ENCODE measurements around the gene NAPEPLD. TPM values are rescaled to one million over a fixed set of nuclear protein-coding genes. Genes with fewer than 3 reads are reported as not detected.
"Not testable (repeated sequence)": the region's sequence is repeated elsewhere in the genome, so short reads cannot be mapped to it uniquely, and the experiment has no call there.

The NAPEPLD gene
- total RNA-seq, 2 donors from 2014 or later, result 9.6 to 14.3 TPM

- intact Hi-C loops (cut with DNase I), result no loop called here
- no peak for DNase-seq (ENCODE audit: low spot score)
These were observed 895 bp upstream of the NAPEPLD start for GRCh38 chr7:103149808-103150180.

- intact Hi-C loops (cut with DNase I), result no loop called here
These were observed 537 bp downstream of the NAPEPLD start for GRCh38 chr7:103148131-103148993.

GRCh38 chr7:103144754-103145153, 4.1 kb downstream of the NAPEPLD start:
- intact Hi-C loops (cut with DNase I), result not testable (repeated sequence)

More at GRCh38 chr7:103148131-103148993, 537 bp downstream of the NAPEPLD start:
- no peak for DNase-seq (ENCODE audit: low spot score)

GRCh38 chr7:103143868-103144267, 5.0 kb downstream of the NAPEPLD start:
- no peak for DNase-seq (ENCODE audit: low spot score)
- intact Hi-C loops (cut with DNase I), result no loop called here

More at GRCh38 chr7:103144754-103145153, 4.1 kb downstream of the NAPEPLD start:
- not testable (repeated sequence) for DNase-seq (ENCODE audit: low spot score)

GRCh38 chr7:103142494-103142893, 6.4 kb downstream of the NAPEPLD start:
- intact Hi-C loops (cut with DNase I), result no loop called here
- DNase-seq (ENCODE audit: low spot score), result no peak

GRCh38 chr7:103141753-103142404, 7.0 kb downstream of the NAPEPLD start:
- no peak for DNase-seq (ENCODE audit: low spot score)
- intact Hi-C loops (cut with DNase I), result no loop called here

- no peak for DNase-seq (ENCODE audit: low spot score)
- intact Hi-C loops (cut with DNase I), result no loop called here
These were observed 8.2 kb downstream of the NAPEPLD start for GRCh38 chr7:103140685-103141084.

- intact Hi-C loops (cut with DNase I), result no loop called here
- DNase-seq (ENCODE audit: low spot score), result no peak
These were observed 8.8 kb downstream of the NAPEPLD start for GRCh38 chr7:103140061-103140460.

- no peak for DNase-seq (ENCODE audit: low spot score)
- intact Hi-C loops (cut with DNase I), result no loop called here
These were observed 13.9 kb downstream of the NAPEPLD start for GRCh38 chr7:103134836-103135554.

- no peak for DNase-seq (ENCODE audit: low spot score)
- intact Hi-C loops (cut with DNase I), result no loop called here
These were observed 15.8 kb downstream of the NAPEPLD start for GRCh38 chr7:103132995-103133688.

GRCh38 chr7:103130901-103131624, 17.8 kb downstream of the NAPEPLD start:
- intact Hi-C loops (cut with DNase I), result no loop called here
- DNase-seq (ENCODE audit: low spot score), result no peak

GRCh38 chr7:103129702-103130549, 19.0 kb downstream of the NAPEPLD start:
- intact Hi-C loops (cut with DNase I), result no loop called here
- no peak for DNase-seq (ENCODE audit: low spot score)

GRCh38 chr7:103127006-103127405, 21.9 kb downstream of the NAPEPLD start:
- intact Hi-C loops (cut with DNase I), result no loop called here
- DNase-seq (ENCODE audit: low spot score), result no peak

- intact Hi-C loops (cut with DNase I), result no loop called here
- DNase-seq (ENCODE audit: low spot score), result no peak
These were observed 24.4 kb downstream of the NAPEPLD start for GRCh38 chr7:103124429-103124979.

GRCh38 chr7:103123529-103123928, 25.4 kb downstream of the NAPEPLD start:
- no peak for DNase-seq (ENCODE audit: low spot score)
- intact Hi-C loops (cut with DNase I), result no loop called here

- no peak for DNase-seq (ENCODE audit: low spot score)
- intact Hi-C loops (cut with DNase I), result no loop called here
These were observed 27.3 kb downstream of the NAPEPLD start for GRCh38 chr7:103121641-103122040.

- intact Hi-C loops (cut with DNase I), result no loop called here
These were observed 28.5 kb downstream of the NAPEPLD start for GRCh38 chr7:103120362-103120761.

More at GRCh38 chr7:103120362-103120761, 28.5 kb downstream of the NAPEPLD start:
- no peak for DNase-seq (ENCODE audit: low spot score)
